ENCODE data around the gene PTX4.

The PTX4 gene

DNA sequence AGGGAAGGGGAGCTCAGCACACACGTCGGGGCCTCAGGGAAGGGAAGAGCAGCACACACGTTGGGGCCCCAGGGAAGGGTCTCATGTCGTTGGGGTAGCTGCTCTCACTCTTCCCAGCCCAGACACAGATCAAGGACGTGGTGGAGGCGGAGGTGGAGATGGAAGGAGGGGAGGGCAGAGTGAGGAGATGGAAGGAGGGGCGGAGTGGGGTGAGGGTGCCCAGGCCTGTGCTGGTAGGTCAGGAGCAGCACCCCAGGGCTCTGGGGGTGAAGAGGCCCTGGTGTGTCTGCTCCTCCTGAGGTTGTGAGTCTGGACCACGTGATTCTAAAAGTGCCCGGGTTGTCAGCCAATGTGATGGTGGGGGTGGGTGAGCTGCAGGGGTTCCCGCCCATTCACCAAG lies 28.8 kb downstream of the PTX4 start:
- H3K4me3 ChIP-seq (ENCODE audit: low read length), result no peak overlapping the region
- H3K9me3 ChIP-seq (replicated peaks; ENCODE audit: low read length), result no peaks in the 10 kb centered on the region
- no peak overlapping the region for H3K9ac ChIP-seq (ENCODE audit: low read depth, low read length)
- no peak overlapping the region for H3K4me2 ChIP-seq (ENCODE audit: low read length)
- H3K36me3 ChIP-seq (ENCODE audit: insufficient read depth, low read length), result peaks cover 22% of the 10 kb centered on the region
- no peaks in the 10 kb centered on the region for H3K27me3 ChIP-seq (ENCODE audit: control insufficient read depth, insufficient read depth, low read length)
- H3K4me1 ChIP-seq (ENCODE audit: control insufficient read depth, insufficient read depth, low read length), result no peaks in the 10 kb centered on the region

DNA sequence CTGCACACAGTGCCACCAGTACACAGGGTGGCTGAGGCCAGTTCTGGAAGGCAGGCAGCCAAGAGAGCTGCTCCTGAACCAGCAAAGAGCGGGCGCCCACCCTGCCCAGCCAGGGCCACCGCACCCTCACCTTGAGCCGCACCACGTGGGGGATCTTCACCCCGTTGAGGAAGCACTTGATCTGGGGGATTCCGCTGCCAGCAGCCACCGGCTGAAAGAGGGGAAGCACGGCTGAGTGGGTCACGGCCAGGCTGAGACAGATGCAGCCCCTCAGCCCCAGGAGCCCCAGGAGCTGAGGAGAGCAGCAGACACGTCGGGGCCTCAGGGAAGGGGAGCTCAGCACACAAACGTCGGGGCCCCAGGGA lies 29.8 kb downstream of the PTX4 start:
- H3K9ac ChIP-seq (ENCODE audit: low read depth, low read length), result no peak overlapping the region
- no peak overlapping the region for H3K4me3 ChIP-seq (ENCODE audit: low read length)
- H3K4me1 ChIP-seq (ENCODE audit: control insufficient read depth, insufficient read depth, low read length), result no peaks in the 10 kb centered on the region
- no peaks in the 10 kb centered on the region for H3K9me3 ChIP-seq (replicated peaks; ENCODE audit: low read length)
- peaks cover 31% of the 10 kb centered on the region for H3K36me3 ChIP-seq (ENCODE audit: insufficient read depth, low read length)
- no peak overlapping the region for H3K4me2 ChIP-seq (ENCODE audit: low read length)
- H3K27me3 ChIP-seq (ENCODE audit: control insufficient read depth, insufficient read depth, low read length), result no peaks in the 10 kb centered on the region

DNA sequence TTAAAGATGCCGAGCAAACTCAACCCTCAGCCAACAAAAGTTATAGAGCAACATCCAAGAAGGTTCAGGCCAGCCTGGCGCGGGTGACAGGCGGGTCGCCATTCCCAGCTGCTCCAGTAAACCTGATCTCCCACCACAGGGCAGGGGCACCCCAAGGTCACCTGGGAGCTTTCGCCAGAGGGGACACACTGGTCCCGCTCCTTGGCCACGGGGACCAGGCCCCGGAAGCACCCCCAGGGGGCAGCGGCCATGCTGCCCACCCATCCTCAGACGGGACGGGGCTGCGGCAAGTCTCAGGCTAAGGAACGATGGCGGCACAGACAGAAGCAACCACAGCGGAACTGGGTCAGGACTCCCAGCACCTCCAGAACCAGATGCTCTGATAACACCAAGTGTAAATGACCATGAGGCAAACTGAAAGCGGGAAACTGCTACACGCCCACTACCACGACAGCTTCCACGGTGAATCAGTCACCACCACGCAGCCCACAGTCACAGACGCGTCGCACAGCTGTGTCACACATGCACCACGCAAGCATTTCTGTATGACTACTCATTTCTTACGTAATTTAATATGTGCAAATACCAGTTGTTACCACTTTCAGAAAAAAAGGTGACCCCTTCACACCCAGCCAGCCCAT lies 30.3 kb downstream of the PTX4 start:
- H3K9me3 ChIP-seq (replicated peaks; ENCODE audit: low read length), result no peaks in the 10 kb centered on the region
- no peak overlapping the region for H3K9ac ChIP-seq (ENCODE audit: low read depth, low read length)
- H3K4me2 ChIP-seq (ENCODE audit: low read length), result no peak overlapping the region
- H3K4me3 ChIP-seq (ENCODE audit: low read length), result no peak overlapping the region
- no peaks in the 10 kb centered on the region for H3K4me1 ChIP-seq (ENCODE audit: control insufficient read depth, insufficient read depth, low read length)
- no peaks in the 10 kb centered on the region for H3K27me3 ChIP-seq (ENCODE audit: control insufficient read depth, insufficient read depth, low read length)
- H3K36me3 ChIP-seq (ENCODE audit: insufficient read depth, low read length), result peaks cover 36% of the 10 kb centered on the region

DNA sequence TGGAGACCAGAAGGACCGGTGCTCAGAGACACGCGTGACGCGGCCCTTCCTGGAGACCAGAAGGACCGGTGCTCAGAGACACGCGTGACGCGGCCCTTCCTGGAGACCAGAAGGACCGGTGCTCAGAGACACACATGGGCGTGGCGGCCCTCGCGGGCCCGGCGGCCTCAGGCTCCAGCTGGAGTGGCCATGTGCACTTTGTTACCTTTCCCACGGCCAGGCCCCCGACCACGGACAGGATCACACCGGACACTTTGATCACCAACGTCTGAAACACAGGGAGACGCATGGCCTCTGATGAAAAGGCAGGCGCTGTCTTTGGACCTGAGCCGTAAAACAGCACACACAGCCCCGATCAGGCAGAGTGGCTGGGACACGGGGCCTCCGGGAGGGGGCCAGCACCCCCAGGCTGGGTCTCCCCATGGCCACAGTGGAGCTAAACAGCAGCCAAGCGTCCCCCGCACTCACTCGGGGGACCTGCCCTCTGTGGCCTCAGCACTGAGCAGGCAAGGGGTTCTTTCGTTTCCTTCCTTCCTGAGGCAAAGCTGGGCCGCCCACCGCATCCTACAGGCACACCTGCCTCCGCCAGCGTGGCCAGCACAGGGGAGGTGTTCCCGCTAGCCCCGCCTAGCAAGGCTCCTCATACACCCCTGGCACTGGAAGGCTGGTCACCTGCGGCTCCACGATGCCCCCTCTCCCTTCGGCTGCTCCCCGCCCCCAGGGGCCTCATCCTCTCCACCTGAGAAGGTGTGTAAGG lies 31.1 kb downstream of the PTX4 start:
- Histone ChIP-seq H3K9ac (ENCODE audit: low read depth, low read length) (no peak overlapping the region), H3K4me3 (ENCODE audit: low read length) (no peak overlapping the region), H3K9me3 (replicated peaks; ENCODE audit: low read length) (no peaks in the 10 kb centered on the region), H3K4me1 (ENCODE audit: control insufficient read depth, insufficient read depth, low read length) (no peaks in the 10 kb centered on the region), H3K27me3 (ENCODE audit: control insufficient read depth, insufficient read depth, low read length) (no peaks in the 10 kb centered on the region), H3K4me2 (ENCODE audit: low read length) (no peak overlapping the region), H3K36me3 (ENCODE audit: insufficient read depth, low read length) (peaks cover 38% of the 10 kb centered on the region)

DNA sequence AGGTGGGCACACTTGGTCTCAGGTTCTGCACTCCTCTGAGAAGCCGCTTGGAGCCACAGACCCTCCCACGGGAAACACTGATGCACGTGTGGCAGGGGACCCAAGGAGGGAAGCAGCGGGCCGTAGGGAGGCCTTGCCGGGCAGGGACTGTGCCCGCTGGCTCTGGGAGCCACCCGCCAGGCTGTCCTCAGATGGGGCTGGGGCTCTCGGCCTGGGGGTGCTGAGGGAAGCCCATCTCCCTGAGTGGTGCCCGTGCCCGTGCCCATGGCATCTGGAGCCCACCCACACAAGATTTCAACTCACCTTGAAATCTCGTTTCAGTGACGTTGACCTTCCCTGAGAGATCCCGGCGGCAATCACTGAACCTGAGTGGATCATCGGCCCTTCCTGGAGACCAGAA lies 31.8 kb downstream of the PTX4 start:
- H3K36me3 ChIP-seq (ENCODE audit: insufficient read depth, low read length), result peaks cover 45% of the 10 kb centered on the region
- no peak overlapping the region for H3K4me3 ChIP-seq (ENCODE audit: low read length)

DNA sequence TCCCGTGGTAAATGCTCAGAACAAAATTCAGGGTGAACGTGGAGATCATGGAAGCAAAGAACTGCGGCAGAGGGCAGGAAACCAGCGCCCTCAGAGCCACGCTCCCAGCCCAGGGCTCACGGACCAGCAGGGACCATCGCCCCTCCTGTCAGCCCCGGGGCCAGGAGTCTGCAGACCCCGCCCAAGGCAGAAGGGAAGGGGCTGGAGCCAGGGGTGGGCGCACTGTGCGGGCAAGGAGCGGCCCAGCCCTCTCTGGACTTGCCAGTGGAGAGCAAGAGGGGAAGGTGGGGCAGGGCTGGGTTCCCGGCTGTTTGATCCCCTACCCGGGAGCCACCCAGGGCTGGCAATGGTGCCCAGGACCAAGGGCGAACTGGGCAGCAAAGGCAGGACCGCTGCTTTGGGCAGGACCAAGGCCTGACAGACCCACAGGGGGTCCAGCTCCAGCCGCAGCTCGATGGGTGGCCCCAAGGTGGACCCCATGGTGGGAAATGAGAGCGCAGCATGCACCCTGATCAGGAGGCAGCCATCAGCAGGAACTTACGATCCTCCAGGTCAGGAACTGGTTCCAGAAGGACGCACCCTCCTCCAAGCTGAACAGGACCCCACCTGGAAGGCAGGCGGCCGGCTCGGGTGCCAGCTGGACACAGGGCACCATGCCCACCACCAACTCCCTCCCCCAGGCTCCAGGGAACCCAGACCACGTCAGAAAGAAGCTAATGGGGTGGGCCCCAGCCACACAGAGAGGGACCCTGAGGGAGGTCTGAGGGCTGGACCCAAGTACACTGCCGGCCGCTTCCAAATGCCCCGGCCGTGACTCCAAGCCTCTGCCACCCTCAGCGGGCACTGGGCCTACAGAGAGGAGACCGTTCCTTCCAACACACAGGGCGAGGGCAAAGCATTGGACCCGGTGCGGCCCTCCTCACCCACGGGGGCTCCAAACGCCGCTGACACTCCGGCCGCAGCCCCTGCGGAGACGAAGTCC lies 33.3 kb downstream of the PTX4 start:
- H3K27me3 ChIP-seq (ENCODE audit: control insufficient read depth, insufficient read depth, low read length), result no peaks in the 10 kb centered on the region
- H3K4me3 ChIP-seq (ENCODE audit: low read length), result no peak overlapping the region
- H3K4me2 ChIP-seq (ENCODE audit: low read length), result no peak overlapping the region
- H3K9ac ChIP-seq (ENCODE audit: low read depth, low read length), result no peak overlapping the region
- no peaks in the 10 kb centered on the region for H3K9me3 ChIP-seq (replicated peaks; ENCODE audit: low read length)
- peaks cover 54% of the 10 kb centered on the region for H3K36me3 ChIP-seq (ENCODE audit: insufficient read depth, low read length)
- no peaks in the 10 kb centered on the region for H3K4me1 ChIP-seq (ENCODE audit: control insufficient read depth, insufficient read depth, low read length)

More for the DNA sequence above, 31.8 kb downstream of the PTX4 start:
- H3K27me3 ChIP-seq (ENCODE audit: control insufficient read depth, insufficient read depth, low read length), result no peaks in the 10 kb centered on the region
- no peaks in the 10 kb centered on the region for H3K4me1 ChIP-seq (ENCODE audit: control insufficient read depth, insufficient read depth, low read length)
- H3K9ac ChIP-seq (ENCODE audit: low read depth, low read length), result no peak overlapping the region
- no peaks in the 10 kb centered on the region for H3K9me3 ChIP-seq (replicated peaks; ENCODE audit: low read length)
- no peak overlapping the region for H3K4me2 ChIP-seq (ENCODE audit: low read length)

DNA sequence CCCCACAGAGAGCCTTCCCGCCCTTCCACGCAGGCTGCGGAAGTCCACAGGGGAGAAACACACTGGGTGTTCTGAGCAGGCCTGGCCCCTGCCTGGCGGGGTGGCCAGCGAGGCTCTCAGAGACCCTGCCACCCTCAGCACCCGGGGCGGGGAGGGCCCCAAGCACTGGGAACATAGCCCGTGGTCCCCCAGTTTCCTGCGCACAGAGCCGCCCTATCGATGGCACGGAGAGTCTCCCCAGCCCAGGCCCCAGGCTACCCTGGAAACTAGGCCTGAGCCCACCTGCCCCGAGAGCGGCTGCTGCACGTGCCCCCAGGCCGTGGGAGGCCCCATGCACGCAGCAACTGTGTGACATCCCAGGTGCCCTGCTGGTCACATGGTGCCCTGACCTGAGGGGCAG lies 34.2 kb downstream of the PTX4 start:
- Histone ChIP-seq H3K9ac (ENCODE audit: low read depth, low read length) (no peak overlapping the region), H3K36me3 (ENCODE audit: insufficient read depth, low read length) (peaks cover 57% of the 10 kb centered on the region)

DNA sequence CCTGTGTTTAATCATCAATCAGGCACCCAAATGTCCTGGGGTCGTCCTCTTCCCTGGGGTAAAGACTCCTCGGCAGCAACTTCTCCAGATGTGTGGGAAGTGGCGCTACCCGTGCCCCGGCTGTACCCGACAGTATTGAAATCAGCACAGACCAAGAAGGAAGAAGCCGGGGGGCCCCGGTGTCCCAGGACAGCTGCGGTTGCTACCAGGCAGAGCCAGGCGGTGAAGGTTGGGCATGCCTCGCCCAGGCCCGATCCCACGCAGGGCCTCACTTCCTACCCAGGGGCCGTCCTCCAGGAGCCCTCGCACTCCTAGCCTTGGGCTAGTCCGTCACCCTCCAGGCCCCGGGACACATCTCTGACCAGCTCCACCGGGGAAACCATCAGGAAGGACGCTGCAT lies 35.4 kb downstream of the PTX4 start:
- Histone ChIP-seq H3K9ac (ENCODE audit: low read depth, low read length) (no peak overlapping the region), H3K9me3 (replicated peaks; ENCODE audit: low read length) (no peaks in the 10 kb centered on the region), H3K4me3 (ENCODE audit: low read length) (no peak overlapping the region), H3K27me3 (ENCODE audit: control insufficient read depth, insufficient read depth, low read length) (no peaks in the 10 kb centered on the region), H3K36me3 (ENCODE audit: insufficient read depth, low read length) (peaks cover 59% of the 10 kb centered on the region), H3K4me1 (ENCODE audit: control insufficient read depth, insufficient read depth, low read length) (no peaks in the 10 kb centered on the region), H3K4me2 (ENCODE audit: low read length) (no peak overlapping the region)

More for the DNA sequence above, 34.2 kb downstream of the PTX4 start:
- H3K9me3 ChIP-seq (replicated peaks; ENCODE audit: low read length), result no peaks in the 10 kb centered on the region
- no peaks in the 10 kb centered on the region for H3K4me1 ChIP-seq (ENCODE audit: control insufficient read depth, insufficient read depth, low read length)
- no peak overlapping the region for H3K4me2 ChIP-seq (ENCODE audit: low read length)
- no peak overlapping the region for H3K4me3 ChIP-seq (ENCODE audit: low read length)
- no peaks in the 10 kb centered on the region for H3K27me3 ChIP-seq (ENCODE audit: control insufficient read depth, insufficient read depth, low read length)

DNA sequence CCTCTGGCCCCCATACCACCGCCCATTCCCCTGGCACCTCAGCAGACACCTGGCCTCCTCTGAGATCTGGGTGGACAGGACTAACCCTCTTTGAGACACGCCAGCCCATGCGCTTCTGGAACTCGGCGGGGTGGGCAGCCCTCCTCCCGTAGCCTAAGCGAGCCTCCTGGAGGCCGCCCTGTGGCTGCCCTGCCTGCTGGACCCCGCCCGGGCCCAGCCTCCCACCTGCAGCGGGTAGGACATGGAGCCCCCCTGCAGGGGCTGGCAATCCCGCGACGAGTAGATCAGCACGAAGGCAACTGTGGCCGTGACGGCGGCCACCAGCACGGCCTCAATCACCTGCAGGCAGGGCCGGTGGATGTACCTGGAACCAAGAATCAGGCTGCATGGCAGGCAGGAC lies 36.2 kb downstream of the PTX4 start:
- Histone ChIP-seq H3K36me3 (ENCODE audit: insufficient read depth, low read length) (peaks cover 62% of the 10 kb centered on the region), H3K9me3 (replicated peaks; ENCODE audit: low read length) (no peaks in the 10 kb centered on the region), H3K27me3 (ENCODE audit: control insufficient read depth, insufficient read depth, low read length) (no peaks in the 10 kb centered on the region)

DNA sequence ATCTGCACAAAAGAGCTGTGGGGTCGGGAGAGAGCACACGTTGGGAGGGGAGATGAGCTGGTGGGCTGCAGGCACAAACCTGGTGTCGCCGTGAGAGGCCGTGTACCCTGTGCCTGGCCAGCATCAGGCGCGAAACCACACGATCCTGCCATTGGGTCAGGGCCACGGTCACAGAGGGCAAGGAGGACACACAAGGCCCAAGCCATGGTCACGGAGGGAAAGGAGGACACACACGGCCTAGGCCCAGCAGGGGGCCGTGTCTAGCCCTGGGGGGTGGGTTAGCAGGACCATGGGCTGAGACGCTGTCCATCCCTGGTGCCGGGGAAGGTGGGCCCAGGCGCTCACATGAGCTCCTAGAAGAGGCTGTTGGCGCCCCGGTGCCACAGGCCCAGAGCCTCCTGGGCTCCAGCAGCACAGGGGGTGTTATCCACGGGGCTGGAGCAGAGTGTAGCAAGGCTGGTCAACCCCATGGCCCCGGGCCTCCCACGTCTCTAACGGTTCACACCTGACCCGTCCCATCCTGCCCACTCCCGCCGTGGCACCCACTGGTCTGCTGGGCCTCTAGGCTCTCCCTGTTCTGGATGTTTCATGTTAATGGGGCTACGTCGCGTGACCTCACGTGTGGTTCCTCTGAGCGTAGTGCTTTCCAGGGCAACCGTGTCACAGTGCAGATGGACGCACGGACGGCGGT lies 36.9 kb downstream of the PTX4 start:
- Histone ChIP-seq H3K9me3 (replicated peaks; ENCODE audit: low read length) (no peaks in the 10 kb centered on the region), H3K4me2 (ENCODE audit: low read length) (no peak overlapping the region), H3K4me3 (ENCODE audit: low read length) (no peak overlapping the region), H3K27me3 (ENCODE audit: control insufficient read depth, insufficient read depth, low read length) (no peaks in the 10 kb centered on the region), H3K36me3 (ENCODE audit: insufficient read depth, low read length) (peaks cover 62% of the 10 kb centered on the region), H3K4me1 (ENCODE audit: control insufficient read depth, insufficient read depth, low read length) (no peaks in the 10 kb centered on the region), H3K9ac (ENCODE audit: low read depth, low read length) (no peak overlapping the region)

More for the DNA sequence above, 36.2 kb downstream of the PTX4 start:
- Histone ChIP-seq H3K9ac (ENCODE audit: low read depth, low read length) (no peak overlapping the region), H3K4me3 (ENCODE audit: low read length) (no peak overlapping the region), H3K4me2 (ENCODE audit: low read length) (no peak overlapping the region), H3K4me1 (ENCODE audit: control insufficient read depth, insufficient read depth, low read length) (no peaks in the 10 kb centered on the region)

DNA sequence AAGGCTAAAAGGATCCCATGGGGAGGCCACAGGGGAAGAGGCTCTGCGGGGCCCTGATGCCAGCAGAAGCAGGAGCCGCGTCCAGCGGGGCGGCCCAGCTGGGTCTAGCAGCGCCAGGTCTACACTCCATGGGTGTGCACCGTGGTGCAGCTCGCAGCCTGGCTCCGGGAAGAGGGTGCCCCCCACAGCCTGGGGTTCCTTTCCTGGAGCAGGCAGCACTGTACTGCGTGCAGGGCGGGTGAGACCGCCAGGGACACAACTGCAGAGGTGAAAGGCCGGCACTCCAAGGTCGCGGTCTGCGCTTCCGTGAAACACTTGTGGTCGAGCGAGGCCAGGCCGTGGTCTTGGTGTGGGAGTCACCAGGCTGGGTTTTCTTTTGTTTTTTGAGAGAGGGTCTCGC lies 37.9 kb downstream of the PTX4 start:
- Histone ChIP-seq H3K4me3 (ENCODE audit: low read length) (no peak overlapping the region), H3K4me1 (ENCODE audit: control insufficient read depth, insufficient read depth, low read length) (no peaks in the 10 kb centered on the region), H3K4me2 (ENCODE audit: low read length) (no peak overlapping the region), H3K27me3 (ENCODE audit: control insufficient read depth, insufficient read depth, low read length) (no peaks in the 10 kb centered on the region), H3K9ac (ENCODE audit: low read depth, low read length) (no peak overlapping the region), H3K36me3 (ENCODE audit: insufficient read depth, low read length) (peaks cover 60% of the 10 kb centered on the region), H3K9me3 (replicated peaks; ENCODE audit: low read length) (no peaks in the 10 kb centered on the region)
